H1 (cell line): Measurements from ENCODE around the gene C11orf54. TPM values are rescaled to one million over a fixed set of nuclear protein-coding genes. Genes with fewer than 3 reads are reported as not detected.

Experiments
- CTCF ChIA-PET: fragments of 300-600 bp; sonication (Branson Sonifier 250); formaldehyde crosslinking; loops from one replicate; lab custom pipeline; 2021; ENCODE audit not compliant: partially characterized antibody; lab: Charles Lee
- POLR2A ChIA-PET: fragments of 300-600 bp; sonication (Branson Sonifier 250); formaldehyde crosslinking; loops from one replicate; lab custom pipeline; 2021; ENCODE audit warnings: inconsistent platforms; ENCODE audit not compliant: partially characterized antibody; lab: Charles Lee
- DNase-seq, 2 experiments: peaks; one replicate each; pipeline versions ENCODE4 v3.0.0 to v3.0.0-alpha.2; 2010 to 2022; ENCODE audit warnings: low spot score in 2 of 2, low read depth in 1 of 2, mixed read lengths in 1 of 2
- FAIRE-seq: peaks from 2 replicates; lab custom pipeline; 2011; peaks lifted over from hg19 to GRCh38; lab: Jason Lieb, UNC
- H2AFZ ChIP-seq: 2 replicates; pipeline ENCODE4 v1.8.1; 2012; ENCODE audit warnings: low read length, inconsistent platforms
- H2AK5ac ChIP-seq: 2 replicates; pipeline ENCODE4 v1.6.1; 2013; ENCODE audit warnings: low read depth, low read length
- H2BK120ac ChIP-seq: replicated peaks from 2 replicates; pipeline ENCODE3; 2013; ENCODE audit warnings: low read depth, low read length, inconsistent platforms
- H2BK12ac ChIP-seq: 2 replicates; pipeline ENCODE4 v1.6.1; 2013; ENCODE audit warnings: low read depth, low read length
- H2BK15ac ChIP-seq: 2 replicates; pipeline ENCODE4 v1.6.1; 2013; ENCODE audit warnings: low read length
- H2BK20ac ChIP-seq: 2 replicates; pipeline ENCODE4 v1.6.1; 2013; ENCODE audit warnings: low read length
- H2BK5ac ChIP-seq: 2 replicates; pipeline ENCODE4 v1.6.1; 2013; ENCODE audit warnings: low read depth, low read length
- H3K14ac ChIP-seq: 2 replicates; pipeline ENCODE4 v1.6.1; 2013; ENCODE audit warnings: inconsistent platforms; ENCODE audit not compliant: insufficient read length
- H3K18ac ChIP-seq: 2 replicates; pipeline ENCODE4 v1.6.1; 2013; ENCODE audit warnings: low read length; ENCODE audit errors: extremely low read depth
- H3K23ac ChIP-seq: 2 replicates; pipeline ENCODE4 v1.6.1; 2013; ENCODE audit warnings: inconsistent platforms; ENCODE audit not compliant: insufficient read length
- H3K23me2 ChIP-seq: 2 replicates; pipeline ENCODE4 v1.6.1; 2013; ENCODE audit warnings: low read depth, low read length
- H3K27ac ChIP-seq: 2 replicates; pipeline ENCODE4 v1.6.1; 2011; ENCODE audit warnings: low read depth, low read length, inconsistent platforms
- H3K27me3 ChIP-seq, 4 experiments: replicated peaks in 1 of 4; 1 replicate in 1 of 4; 2 replicates in 3 of 4; pipeline versions ENCODE4 v1.6.1 to v1.8.1; 2011 to 2013; ENCODE audit warnings: low read length in 3 of 4, mild to moderate bottlenecking in 3 of 4, inconsistent platforms in 2 of 4, mixed read lengths in 2 of 4, moderate library complexity in 1 of 4; ENCODE audit not compliant: control insufficient read depth in 3 of 4, insufficient read depth in 3 of 4; ENCODE audit errors: extremely low read depth in 1 of 4
- H3K36me3 ChIP-seq, 4 experiments: 2 replicates each; pipeline versions ENCODE4 v1.6.1 to v1.8.1; 2011 to 2013; ENCODE audit warnings: mild to moderate bottlenecking in 4 of 4, low read length in 3 of 4, moderate library complexity in 2 of 4, control low read depth in 1 of 4, inconsistent platforms in 1 of 4; ENCODE audit not compliant: insufficient read depth in 4 of 4, control insufficient read depth in 2 of 4
- H3K4ac ChIP-seq: replicated peaks from 2 replicates; pipeline ENCODE3; 2013; ENCODE audit warnings: low read length, low read depth, mixed read lengths, inconsistent platforms; ENCODE audit not compliant: insufficient read length
- H3K4me1 ChIP-seq, 4 experiments: replicated peaks in 1 of 4; 1 replicate in 1 of 4; 2 replicates in 3 of 4; pipeline versions ENCODE4 v1.6.1 to v1.8.1; 2011 to 2013; ENCODE audit warnings: low read length in 3 of 4, inconsistent platforms in 2 of 4, mixed read lengths in 1 of 4; ENCODE audit not compliant: insufficient read depth in 4 of 4, control insufficient read depth in 3 of 4
- H3K4me2 ChIP-seq, 2 experiments: 2 replicates each; pipeline versions ENCODE4 v1.6.1 to v1.8.1; 2011 to 2013; ENCODE audit warnings: low read depth in 2 of 2, low read length in 2 of 2, control low read depth in 1 of 2, inconsistent platforms in 1 of 2, mild to moderate bottlenecking in 1 of 2; ENCODE audit not compliant: insufficient read depth in 1 of 2
- H3K4me3 ChIP-seq, 4 experiments: fragments of 200-600, 300-600 bp in 1 of 4; sonication (generic), shearing (Covaris generic), sonication (Bioruptor Twin) in 1 of 4; 2 replicates each; pipeline versions ENCODE4 v1.5.1 to v1.8.1; 2011 to 2016; ENCODE audit warnings: low read length in 4 of 4, low read depth in 3 of 4, control low read depth in 2 of 4, inconsistent platforms in 2 of 4, mild to moderate bottlenecking in 2 of 4, mixed read lengths in 1 of 4, moderate library complexity in 1 of 4; ENCODE audit not compliant: insufficient read depth in 2 of 4; ENCODE audit errors: extremely low read depth in 1 of 4
- H3K56ac ChIP-seq: replicated peaks from 2 replicates; pipeline ENCODE3; 2013; ENCODE audit warnings: low read depth, mild to moderate bottlenecking, mixed read lengths, low read length, inconsistent platforms; ENCODE audit not compliant: insufficient read length
- H3K79me1 ChIP-seq: 2 replicates; pipeline ENCODE4 v1.6.1; 2013; ENCODE audit warnings: low read depth, low read length, control low read depth
- H3K79me2 ChIP-seq, 2 experiments: 2 replicates each; pipeline versions ENCODE4 v1.6.1 to v1.8.1; 2012 to 2013; ENCODE audit warnings: low read length in 2 of 2, mild to moderate bottlenecking in 2 of 2, inconsistent platforms in 1 of 2; ENCODE audit not compliant: insufficient read depth in 2 of 2, control insufficient read depth in 1 of 2
- H3K9ac ChIP-seq, 4 experiments: replicated peaks in 1 of 4; 1 replicate in 1 of 4; 2 replicates in 3 of 4; pipeline versions ENCODE4 v1.6.1 to v1.8.1; 2011 to 2013; ENCODE audit warnings: low read depth in 3 of 4, low read length in 3 of 4, control low read depth in 2 of 4, mild to moderate bottlenecking in 2 of 4, moderate library complexity in 2 of 4, inconsistent platforms in 1 of 4; ENCODE audit errors: extremely low read depth in 1 of 4
- H3K9me3 ChIP-seq, 2 experiments: 2 replicates each; pipeline versions ENCODE4 v1.6.1 to v1.8.1; 2012 to 2013; ENCODE audit warnings: mild to moderate bottlenecking in 2 of 2, moderate library complexity in 2 of 2, control low read depth in 1 of 2, inconsistent platforms in 1 of 2, low read depth in 1 of 2, low read length in 1 of 2, mixed read lengths in 1 of 2; ENCODE audit not compliant: insufficient read depth in 2 of 2
- H4K20me1 ChIP-seq, 2 experiments: replicated peaks in 1 of 2; 2 replicates each; pipeline versions ENCODE3 to v1.8.1; 2011 to 2013; ENCODE audit warnings: inconsistent platforms in 2 of 2, low read length in 2 of 2, mild to moderate bottlenecking in 1 of 2; ENCODE audit not compliant: insufficient read depth in 2 of 2, control insufficient read depth in 1 of 2
- H4K5ac ChIP-seq: 2 replicates; pipeline ENCODE4 v1.6.1; 2013; ENCODE audit warnings: low read length, low read depth, mixed read lengths, inconsistent platforms; ENCODE audit not compliant: insufficient read length
- H4K8ac ChIP-seq: 2 replicates; pipeline ENCODE4 v1.8.0; 2013; ENCODE audit warnings: mild to moderate bottlenecking, moderate library complexity, low read length, inconsistent platforms; ENCODE audit not compliant: insufficient read depth; ENCODE audit errors: extremely low read depth
- H4K91ac ChIP-seq: replicated peaks from 2 replicates; pipeline ENCODE3; 2013; ENCODE audit warnings: low read length, mixed read lengths, inconsistent platforms; ENCODE audit not compliant: insufficient read length
- BCL11A ChIP-seq, 2 experiments: IDR thresholded peaks; one replicate each; pipeline ENCODE4 v1.6.1; 2011; ENCODE audit warnings: low read depth in 2 of 2, low read length in 2 of 2, mild to moderate bottlenecking in 2 of 2
- CBX5 ChIP-seq: fragments of 300-800, 300-1000 bp; sonication (generic); IDR thresholded peaks from 2 replicates; pipeline ENCODE4 v1.7.1; 2016; ENCODE audit warnings: antibody characterized with exemption, low read length, low read depth
- CEBPB ChIP-seq: IDR thresholded peaks from 2 replicates; pipeline ENCODE4 v1.6.1; 2012; ENCODE audit warnings: low read depth, low read length
- CTBP2 ChIP-seq: IDR thresholded peaks from 2 replicates; pipeline ENCODE4 v1.7.0; 2011; ENCODE audit warnings: borderline replicate concordance, mild to moderate bottlenecking, moderate library complexity, mixed read lengths, low read length; ENCODE audit not compliant: insufficient read depth, insufficient read length
- EGR1 ChIP-seq: IDR thresholded peaks from 2 replicates; pipeline ENCODE4 v1.6.1; 2011; ENCODE audit warnings: low read depth, low read length, borderline replicate concordance
- KDM4A ChIP-seq: IDR thresholded peaks from one replicate; pipeline ENCODE4 v1.7.1; 2012; ENCODE audit warnings: low read depth, mild to moderate bottlenecking, moderate library complexity, low read length, inconsistent platforms; ENCODE audit not compliant: severe bottlenecking
- MAFK ChIP-seq: IDR thresholded peaks from 2 replicates; pipeline ENCODE4 v1.6.1; 2012; ENCODE audit warnings: low read depth, mild to moderate bottlenecking, improper control_type of control experiment, low read length
- SUZ12 ChIP-seq: fragments of 200-600 bp; sonication (generic); IDR thresholded peaks from 2 replicates; pipeline ENCODE4 v1.6.1; 2012; ENCODE audit warnings: mild to moderate bottlenecking, inconsistent platforms, low read length, moderate library complexity, mixed read lengths
- TEAD4 ChIP-seq: IDR thresholded peaks from 2 replicates; pipeline ENCODE4 v1.6.1; 2012; ENCODE audit warnings: low read depth, low read length, inconsistent platforms, mixed read lengths
- WGBS, 2 experiments: shearing (Covaris generic) in 1 of 2; methylation state at CpG; one replicate each; pipeline versions ENCODE4 v1.1.6 to v1.1.7; 2013 to 2015; ENCODE audit warnings: low lambda C conversion rate in 2 of 2, mixed read lengths in 2 of 2, inconsistent platforms in 1 of 2, low coverage in 1 of 2, missing lambda C conversion rate in 1 of 2; ENCODE audit not compliant: insufficient replicate concordance in 2 of 2, insufficient coverage in 1 of 2, insufficient read length in 1 of 2; ENCODE audit errors: extremely low coverage in 1 of 2, missing lambda C conversion rate in 1 of 2; 5-methylcytosine and 5-hydroxymethylcytosine counted together
- polyA plus RNA-seq, 7 experiments: library from polyadenylated mRNA; depleted of rRNA in 3 of 7; stranded (reverse) in 5 of 7; unstranded in 2 of 7; fragments of >200 nt in 5 of 7; fragments of 200-250 nt in 2 of 7; gene quantifications; 1 replicate in 5 of 7; 2 replicates in 1 of 7; 4 replicates in 1 of 7; pipeline versions ENCODE4 v1.2.1 to v1.2.3, GENCODE V29; 2011 to 2013; ENCODE audit warnings: missing spikeins in 2 of 7, mixed read lengths in 2 of 7
- total RNA-seq: library from RNA; stranded (reverse); fragmentation: NEBNext Ultra II Directional; extraction: Animal tissue kit (Norgen Biotek cat#: 25700); gene quantifications from 2 replicates; pipeline ENCODE4 v1.2.1, GENCODE V29; 2021
- TF ChIP-seq, protein P1 (sequence below): IDR thresholded peaks from 2 replicates; pipeline ENCODE4 v1.6.1; 2012; ENCODE audit warnings: low read length, inconsistent platforms
- TF ChIP-seq, protein P2 (sequence below): IDR thresholded peaks from 2 replicates; pipeline ENCODE4 v1.6.1; 2011; ENCODE audit warnings: low read length, improper control_type of control experiment

C11orf54 gene
- total and polyA plus RNA-seq, 2 of the 8 experiments (the other 6 are each of a cell fraction or from before 2014, with no cell fraction given), result 14.7 to 24.5 TPM

DNA sequence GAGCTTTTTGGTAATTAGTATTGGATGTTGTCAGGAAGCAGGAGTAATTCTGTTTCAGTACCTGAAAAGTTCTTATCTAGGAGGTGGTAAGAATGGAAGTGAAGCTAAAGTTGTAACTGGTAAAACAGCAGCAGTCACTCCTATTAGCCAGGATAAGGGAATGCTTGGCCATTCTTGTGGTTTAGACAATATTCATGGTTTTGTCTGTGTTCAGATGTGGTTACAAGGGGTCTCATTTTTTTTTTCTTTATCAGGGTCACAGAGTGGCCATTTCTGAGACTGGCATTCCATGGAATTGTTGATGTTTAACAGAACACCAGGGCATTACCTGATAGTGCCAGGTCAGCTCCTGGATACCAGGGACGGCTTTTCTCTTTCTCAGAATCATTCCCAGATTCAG lies 24.0 kb upstream of the C11orf54 start:
- no peak overlapping the region for H3K4me2 ChIP-seq
- POLR2A ChIA-PET, result interaction anchor here (0.8 to 21.2 kb wide), 4 partner anchors 9 to 102 kb away, joined by 3 to 495 read pairs (median 8); partner anchors contain the start of genes C11orf54, MED17 and TAF1D
- TF ChIP-seq KDM4A, result no peak
- TF ChIP-seq EGR1, result no peak
- TF ChIP-seq SUZ12, result no peak
- TF ChIP-seq BCL11A (IDR thresholded peaks at IDR 0.05; ENCODE audit: low read depth in 2 of 2, low read length in 2 of 2), result no peak
- TF ChIP-seq TEAD4, result no peak
- TF ChIP-seq CBX5, result no peak
- TF ChIP-seq, protein P1, sequence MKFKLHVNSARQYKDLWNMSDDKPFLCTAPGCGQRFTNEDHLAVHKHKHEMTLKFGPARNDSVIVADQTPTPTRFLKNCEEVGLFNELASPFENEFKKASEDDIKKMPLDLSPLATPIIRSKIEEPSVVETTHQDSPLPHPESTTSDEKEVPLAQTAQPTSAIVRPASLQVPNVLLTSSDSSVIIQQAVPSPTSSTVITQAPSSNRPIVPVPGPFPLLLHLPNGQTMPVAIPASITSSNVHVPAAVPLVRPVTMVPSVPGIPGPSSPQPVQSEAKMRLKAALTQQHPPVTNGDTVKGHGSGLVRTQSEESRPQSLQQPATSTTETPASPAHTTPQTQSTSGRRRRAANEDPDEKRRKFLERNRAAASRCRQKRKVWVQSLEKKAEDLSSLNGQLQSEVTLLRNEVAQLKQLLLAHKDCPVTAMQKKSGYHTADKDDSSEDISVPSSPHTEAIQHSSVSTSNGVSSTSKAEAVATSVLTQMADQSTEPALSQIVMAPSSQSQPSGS, result no peak
- TF ChIP-seq, protein P2, sequence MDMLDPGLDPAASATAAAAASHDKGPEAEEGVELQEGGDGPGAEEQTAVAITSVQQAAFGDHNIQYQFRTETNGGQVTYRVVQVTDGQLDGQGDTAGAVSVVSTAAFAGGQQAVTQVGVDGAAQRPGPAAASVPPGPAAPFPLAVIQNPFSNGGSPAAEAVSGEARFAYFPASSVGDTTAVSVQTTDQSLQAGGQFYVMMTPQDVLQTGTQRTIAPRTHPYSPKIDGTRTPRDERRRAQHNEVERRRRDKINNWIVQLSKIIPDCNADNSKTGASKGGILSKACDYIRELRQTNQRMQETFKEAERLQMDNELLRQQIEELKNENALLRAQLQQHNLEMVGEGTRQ, result no peak
- no peak for TF ChIP-seq CEBPB
- TF ChIP-seq CTBP2, result no peak
- no peak for TF ChIP-seq MAFK

More for the DNA sequence above, 24.0 kb upstream of the C11orf54 start:
- no peak overlapping the region for H3K18ac ChIP-seq
- FAIRE-seq (no peak), DNase-seq (no peak)
- H2BK15ac ChIP-seq, result no peak overlapping the region
- no peaks in the 10 kb centered on the region for H3K9me3 ChIP-seq
- H2AK5ac ChIP-seq, result no peak overlapping the region
- no peak overlapping the region for H3K56ac ChIP-seq
- no peak overlapping the region for H3K27ac ChIP-seq
- no peaks in the 10 kb centered on the region for H3K27me3 ChIP-seq
- H2BK5ac ChIP-seq, result no peak overlapping the region
- no peak overlapping the region for H3K23ac ChIP-seq
- peaks cover 0 to 20% (median 9%) of the 10 kb centered on the region in 4 experiments; a peak in 4 of 8 replicates for H3K36me3 ChIP-seq
- H2BK20ac ChIP-seq, result no peak overlapping the region
- no peak overlapping the region for H2AFZ ChIP-seq
- H4K20me1 ChIP-seq, result no peaks in the 10 kb centered on the region
- peaks cover 0 to 9% (median 5%) of the 10 kb centered on the region in 4 experiments; a peak in 5 of 7 replicates for H3K4me1 ChIP-seq
- H2BK12ac ChIP-seq, result no peak overlapping the region
- H3K79me2 ChIP-seq, result no peaks in the 10 kb centered on the region
- H3K4me3 ChIP-seq, result no peak overlapping the region
- H2BK120ac ChIP-seq, result no peak overlapping the region
- CTCF ChIA-PET, result interaction anchor here (0.7 to 1.9 kb wide), 5 partner anchors 13 to 1445 kb away, joined by 3 to 5 read pairs (median 4); no protein-coding TSS in a partner anchor
- H3K23me2 ChIP-seq, result no peaks in the 10 kb centered on the region
- H3K9ac ChIP-seq, result no peak overlapping the region
- H3K4ac ChIP-seq, result no peak overlapping the region
- H3K79me1 ChIP-seq, result no peaks in the 10 kb centered on the region
- H4K91ac ChIP-seq, result no peak overlapping the region
- 100% methylated on average over 1 of the region's 1 CpG; no CpG with 5 or more reads in 1 of the 2 experiments for WGBS, 2 experiments
- no peak overlapping the region for H4K5ac ChIP-seq
- H4K8ac ChIP-seq, result no peak overlapping the region
- H3K14ac ChIP-seq, result no peak overlapping the region
